Left forelimb (tissue), 1 donor: Measurements from ENCODE around the gene TAS2R8.
"Not testable (repeated sequence)": the region's sequence is repeated elsewhere in the genome, so short reads cannot be mapped to it uniquely, and the experiment has no call there.

Experiments
- DNase-seq: peaks from one replicate; pipeline ENCODE4 v3.0.0-alpha.2; 2018; ENCODE audit warnings: low spot score

The TAS2R8 gene

GRCh38 chr12:10807186-10807585 is at the start of gene TAS2R8:
Gene TAS2R8 (minus strand): TSS chr12:10807286. CDS start chr12:10806980, 306 bp downstream.
- no peak for DNase-seq

- no peak for DNase-seq
These were observed 48.7 kb upstream of the TAS2R8 start for GRCh38 chr12:10855807-10856206.

- no peak for DNase-seq
These were observed 46.7 kb upstream of the TAS2R8 start for GRCh38 chr12:10853776-10854175.

- DNase-seq, result no peak
These were observed 44.3 kb upstream of the TAS2R8 start for GRCh38 chr12:10851243-10851858.

- no peak for DNase-seq
These were observed 42.4 kb upstream of the TAS2R8 start, which contains the start of gene PRR4 for GRCh38 chr12:10849425-10849878. Gene PRR4 (minus strand): TSS chr12:10849475. CDS start chr12:10849437, 38 bp downstream.

GRCh38 chr12:10847744-10848143 is 40.7 kb upstream of the TAS2R8 start:
- no peak for DNase-seq

- DNase-seq, result no peak
These were observed 35.8 kb upstream of the TAS2R8 start for GRCh38 chr12:10842862-10843261.

- no peak for DNase-seq
These were observed 31.4 kb upstream of the TAS2R8 start for GRCh38 chr12:10838461-10838860.

GRCh38 chr12:10829994-10830393 is 22.9 kb upstream of the TAS2R8 start:
- no peak for DNase-seq

GRCh38 chr12:10826258-10826657 is 19.2 kb upstream of the TAS2R8 start, which contains the start of gene TAS2R10:
Gene TAS2R10 (minus strand): TSS chr12:10826358. CDS start chr12:10826269, 89 bp downstream.
- DNase-seq, result no peak

- DNase-seq, result no peak
These were observed 17.9 kb upstream of the TAS2R8 start for GRCh38 chr12:10824957-10825356.

GRCh38 chr12:10811883-10812536 is 4.9 kb upstream of the TAS2R8 start:
- DNase-seq, result no peak

GRCh38 chr12:10810068-10810467 is 3.0 kb upstream of the TAS2R8 start, which contains the start of gene TAS2R9:
Gene TAS2R9 (minus strand): TSS chr12:10810168. CDS start chr12:10810075, 93 bp downstream.
- no peak for DNase-seq

GRCh38 chr12:10802587-10802986 is 4.5 kb downstream of the TAS2R8 start, which contains the start of gene TAS2R7:
Gene TAS2R7 (minus strand): TSS chr12:10802627. CDS start chr12:10802570, 57 bp downstream.
- no peak for DNase-seq

- no peak for DNase-seq
These were observed 5.3 kb downstream of the TAS2R8 start for GRCh38 chr12:10801741-10802140.

- no peak for DNase-seq
These were observed 12.9 kb downstream of the TAS2R8 start for GRCh38 chr12:10794222-10794621.

- not testable (repeated sequence) for DNase-seq
These were observed 15.3 kb downstream of the TAS2R8 start for GRCh38 chr12:10791769-10792168.

GRCh38 chr12:10783252-10783651 is 23.8 kb downstream of the TAS2R8 start:
- DNase-seq, result no peak

- no peak for DNase-seq
These were observed 28.0 kb downstream of the TAS2R8 start for GRCh38 chr12:10779103-10779502.

GRCh38 chr12:10771132-10771733 is 35.9 kb downstream of the TAS2R8 start:
- no peak for DNase-seq

GRCh38 chr12:10759657-10760056 is 47.4 kb downstream of the TAS2R8 start:
- no peak for DNase-seq

GRCh38 chr12:10756194-10756593 is 50.9 kb downstream of the TAS2R8 start:
- DNase-seq, result no peak
